CD4-positive, alpha-beta T cell (primary cell): ENCODE results near the gene FBXL13. TPM values are rescaled to one million over a fixed set of nuclear protein-coding genes. Genes with fewer than 3 reads are reported as not detected.

Experiments
- ATAC-seq: fragments of 200-7000 bp; cut with Tn5 transposase; one replicate; pipeline ENCODE4 v1.10.0; 2022; ENCODE audit warnings: mild to moderate bottlenecking; ENCODE audit not compliant: poor library complexity
- CTCF ChIA-PET: fragments of 350-600 bp; sonication (Branson Sonifier 250); formaldehyde crosslinking; loops from one replicate; lab custom pipeline; 2021; ENCODE audit warnings: antibody characterized with exemption, inconsistent platforms; lab: Charles Lee
- POLR2A ChIA-PET: fragments of 350-600 bp; sonication (Branson Sonifier 250); formaldehyde crosslinking; loops from one replicate; lab custom pipeline; 2021; ENCODE audit warnings: antibody characterized with exemption, inconsistent platforms; lab: Charles Lee
- DNase-seq, 14 experiments: peaks; one replicate each; pipeline ENCODE4 v3.0.0-alpha.2; 2013 to 2020; ENCODE audit warnings: mixed read lengths in 2 of 14
- H3K27ac ChIP-seq, 2 donors: one replicate each; pipeline versions ENCODE4 v1.5.1 to v1.7.0; 2013; ENCODE audit warnings: low read length in 2 of 2, low read depth in 1 of 2, mild to moderate bottlenecking in 1 of 2
- H3K27me3 ChIP-seq, 2 experiments: 1 replicate in 1 of 2; 2 replicates in 1 of 2; pipeline versions ENCODE4 v1.6.1 to v1.7.0; 2013; ENCODE audit warnings: low read length in 2 of 2, control low read depth in 1 of 2, mild to moderate bottlenecking in 1 of 2, moderate library complexity in 1 of 2; ENCODE audit not compliant: insufficient read depth in 2 of 2, control insufficient read depth in 1 of 2
- H3K36me3 ChIP-seq: one replicate; pipeline ENCODE4 v1.6.1; 2013; ENCODE audit warnings: low read length, control low read depth; ENCODE audit not compliant: insufficient read depth
- H3K4me1 ChIP-seq: one replicate; pipeline ENCODE4 v1.6.1; 2013; ENCODE audit warnings: low read length, control low read depth; ENCODE audit not compliant: insufficient read depth
- H3K4me3 ChIP-seq: one replicate; pipeline ENCODE4 v1.5.1; 2013; ENCODE audit warnings: mild to moderate bottlenecking, low read length, moderate library complexity
- H3K9me3 ChIP-seq, 2 experiments: 1 replicate in 1 of 2; 2 replicates in 1 of 2; pipeline versions ENCODE4 v1.6.1 to v1.7.0; 2013; ENCODE audit warnings: low read length in 2 of 2, mild to moderate bottlenecking in 2 of 2, control low read depth in 1 of 2, moderate library complexity in 1 of 2; ENCODE audit not compliant: control insufficient read depth in 1 of 2, insufficient read depth in 1 of 2
- H3K27ac Mint-ChIP-seq: one replicate; pipeline ENCODE4 v1.8.0; 2020; ENCODE audit warnings: mixed read lengths
- H3K27me3 Mint-ChIP-seq: one replicate; pipeline ENCODE4 v1.8.0; 2021; ENCODE audit warnings: mixed read lengths
- H3K36me3 Mint-ChIP-seq: one replicate; pipeline ENCODE4 v1.8.0; 2021; ENCODE audit warnings: low read depth, mixed read lengths
- H3K4me1 Mint-ChIP-seq: one replicate; pipeline ENCODE4 v1.8.0; 2021; ENCODE audit warnings: low read depth, mixed read lengths
- H3K4me3 Mint-ChIP-seq: one replicate; pipeline ENCODE4 v1.8.0; 2020; ENCODE audit warnings: mild to moderate bottlenecking, mixed read lengths
- H3K9me3 Mint-ChIP-seq: one replicate; pipeline ENCODE4 v1.8.0; 2020; ENCODE audit warnings: mixed read lengths
- CTCF ChIP-seq: fragments of 200-600 bp; IDR thresholded peaks from one replicate; pipeline ENCODE4 v1.8.0; 2022; ENCODE audit warnings: antibody characterized with exemption, mild to moderate bottlenecking
- intact Hi-C, 2 experiments: fragments of 100-400 bp; cut with DNase I in 1 of 2; cut with micrococcal nuclease in 1 of 2; formaldehyde crosslinking; loops; one replicate each; pipeline versions ENCODE4 v1.15.1 to v1.9.0; 2023 to 2025; cut with DNase I, micrococcal nuclease
- total RNA-seq, 174 experiments: library from RNA in 2 of 174; stranded (reverse) in 2 of 174; gene quantifications; one replicate each; pipeline ENCODE4 v1.2.3 and lab custom pipeline; 2021 to 2026

The FBXL13 gene
- total RNA-seq, 2 experiments from 2014 or later: 0.89 to 1.4 TPM

- H3K4me1 ChIP-seq: no peaks in the 10 kb centered on the region
- H3K9me3 Mint-ChIP-seq: no peaks in the 10 kb centered on the region
- DNase-seq: no peak
- ChIA-PET CTCF (no interaction called here), POLR2A (no interaction called here)
- no peak overlapping the region for H3K27ac ChIP-seq
- no peak overlapping the region for H3K27ac Mint-ChIP-seq
- H3K4me3 ChIP-seq: no peak overlapping the region
- H3K36me3 ChIP-seq: no peaks in the 10 kb centered on the region
- H3K36me3 Mint-ChIP-seq: peaks cover 23% of the 10 kb centered on the region
- H3K27me3 Mint-ChIP-seq: no peaks in the 10 kb centered on the region
- no peak overlapping the region for H3K4me3 Mint-ChIP-seq
- no peaks in the 10 kb centered on the region for H3K27me3 ChIP-seq
- no peaks in the 10 kb centered on the region for H3K9me3 ChIP-seq
- intact Hi-C loops: no loop called here
- no peak for ATAC-seq
- no peak for TF ChIP-seq CTCF
- H3K4me1 Mint-ChIP-seq: no peaks in the 10 kb centered on the region
Observed at GRCh38 chr7:102814025-102814471, 260.5 kb downstream of the FBXL13 start.

DNA sequence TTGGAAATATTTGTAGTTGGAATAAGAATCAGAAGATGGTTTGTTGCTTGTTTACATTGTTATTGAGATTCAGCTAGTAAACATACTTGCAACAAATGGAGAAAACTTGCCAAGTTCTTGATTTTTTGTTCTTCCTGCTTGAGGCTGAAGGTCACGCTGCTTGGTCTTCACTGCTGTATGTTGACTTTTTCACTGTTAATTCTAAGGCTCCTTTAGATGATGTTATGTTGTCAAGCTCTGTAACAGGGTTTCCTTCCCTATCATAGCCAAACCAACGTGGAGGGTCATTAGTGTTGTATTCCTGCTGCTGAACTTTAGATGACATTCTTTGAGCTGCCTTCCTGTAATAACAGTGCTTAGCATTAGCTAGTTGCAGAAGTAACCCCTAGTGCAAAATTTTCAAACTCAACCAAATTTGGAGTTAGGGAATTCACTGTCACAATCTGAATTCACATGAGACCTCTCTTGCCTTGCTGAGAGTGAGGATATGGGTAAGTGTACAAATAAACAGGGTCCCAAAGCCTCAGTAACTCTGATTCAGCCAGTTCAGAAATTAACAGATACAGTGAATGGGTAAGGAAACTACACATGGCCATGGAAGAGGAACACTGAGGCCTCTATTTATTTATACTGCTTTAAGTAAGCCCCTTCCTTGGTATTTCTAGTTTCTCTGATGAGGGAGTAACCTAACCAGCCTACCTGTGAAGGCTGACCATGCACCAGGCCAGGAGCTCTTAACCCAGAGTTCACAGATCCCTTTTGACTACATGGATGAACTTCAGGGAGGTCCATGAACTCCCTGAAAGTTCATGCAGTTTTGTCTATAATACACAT, 261.2 kb downstream of the FBXL13 start:
- Histone ChIP-seq H3K36me3 (no peaks in the 10 kb centered on the region), H3K27ac (no peak overlapping the region), H3K27me3 (no peaks in the 10 kb centered on the region), H3K9me3 (no peaks in the 10 kb centered on the region), H3K4me3 (no peak overlapping the region), H3K4me1 (no peaks in the 10 kb centered on the region)
- Mint-ChIP-seq H3K27me3 (no peaks in the 10 kb centered on the region), H3K4me1 (no peaks in the 10 kb centered on the region), H3K9me3 (no peaks in the 10 kb centered on the region), H3K4me3 (no peak overlapping the region), H3K27ac (no peak overlapping the region), H3K36me3 (peaks cover 28% of the 10 kb centered on the region)
- intact Hi-C loops: no loop called here
- DNase-seq: no peak
- TF ChIP-seq CTCF: no peak
- ChIA-PET POLR2A (no interaction called here), CTCF (no interaction called here)
- ATAC-seq: no peak

DNA sequence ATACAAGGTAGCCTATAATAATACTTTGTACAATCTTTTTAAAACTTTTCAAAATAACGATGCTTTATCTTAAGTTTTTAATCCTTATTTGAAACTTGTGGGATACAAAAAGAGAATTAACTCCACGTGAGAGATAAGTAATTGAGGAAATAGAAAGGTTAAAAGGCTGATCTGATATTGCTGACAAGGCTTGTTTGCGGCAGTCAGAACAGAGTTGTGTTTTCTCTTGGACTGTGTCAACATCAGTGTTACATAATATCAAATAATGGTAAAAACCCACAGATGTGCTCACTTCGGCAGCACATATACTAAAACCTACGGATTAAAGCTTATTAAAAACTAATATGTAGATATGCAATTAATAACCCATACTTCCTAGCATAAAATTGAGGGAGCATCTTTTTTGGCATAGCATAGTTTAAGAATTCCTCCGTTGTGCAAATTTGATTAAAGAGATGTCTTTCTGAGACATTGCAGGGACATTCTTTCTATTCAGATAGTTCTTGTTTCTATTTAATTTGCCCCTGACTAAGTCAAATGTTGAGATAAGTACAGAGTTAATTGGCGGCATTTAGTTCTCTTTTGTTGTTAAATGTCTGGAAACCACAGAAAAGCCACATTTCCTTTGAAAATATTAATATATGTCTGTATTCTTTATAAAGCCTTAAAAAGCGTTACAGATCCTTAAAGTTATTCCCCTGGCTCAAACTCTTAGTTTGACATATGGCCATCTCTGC, 262.5 kb downstream of the FBXL13 start:
- Histone ChIP-seq H3K27me3 (no peaks in the 10 kb centered on the region), H3K27ac (no peak overlapping the region), H3K4me3 (no peak overlapping the region), H3K4me1 (no peaks in the 10 kb centered on the region), H3K36me3 (no peaks in the 10 kb centered on the region), H3K9me3 (no peaks in the 10 kb centered on the region)
- Mint-ChIP-seq H3K27ac (no peak overlapping the region), H3K4me3 (no peak overlapping the region), H3K9me3 (no peaks in the 10 kb centered on the region), H3K4me1 (no peaks in the 10 kb centered on the region), H3K27me3 (no peaks in the 10 kb centered on the region), H3K36me3 (peaks cover 23% of the 10 kb centered on the region)
- ChIA-PET POLR2A (no interaction called here), CTCF (no interaction called here)
- DNase-seq (no peak), ATAC-seq (no peak)
- intact Hi-C loops: no loop called here
- no peak for TF ChIP-seq CTCF
